Vagina (tissue), 2 donors: ENCODE results near the gene NCS1.

ENCODE experiments used
- CTCF ChIP-seq, 3 experiments: fragments of 450-650 bp in 2 of 3; fragments of 200-600 bp in 1 of 3; sonication (generic) in 1 of 3; IDR thresholded peaks; one replicate each; pipeline ENCODE4 v1.5.1; 2017 to 2019; ENCODE audit warnings: antibody characterized with exemption in 3 of 3, mild to moderate bottlenecking in 2 of 3, moderate library complexity in 2 of 3
- POLR2A ChIP-seq, 2 donors: fragments of 450-650 bp; IDR thresholded peaks; one replicate each; pipeline ENCODE4 v1.6.1; 2017; ENCODE audit warnings: antibody characterized with exemption in 2 of 2, mild to moderate bottlenecking in 2 of 2, moderate library complexity in 2 of 2

GRCh38 chr9:130236436-130236985, 64.3 kb downstream of the NCS1 start:
- TF ChIP-seq CTCF (IDR thresholded peaks at IDR 0.05) (peak in 1 of 3 experiments; percentile 32), POLR2A (IDR thresholded peaks at IDR 0.05) (no peak)
